Right renal cortex interstitium (tissue), 3 donors: Measurements from ENCODE around the gene NMNAT2. TPM values are rescaled to one million over a fixed set of nuclear protein-coding genes. Genes with fewer than 3 reads are reported as not detected.
"Not testable (repeated sequence)": the region's sequence is repeated elsewhere in the genome, so short reads cannot be mapped to it uniquely, and the experiment has no call there.

ENCODE experiments used
- DNase-seq, 3 donors: peaks; one replicate each; pipeline ENCODE4 v3.0.0-alpha.2; 2013; ENCODE audit warnings: low read depth in 3 of 3, low spot score in 2 of 3
- polyA plus RNA-seq, 3 donors: library from polyadenylated mRNA; unstranded; fragments of 120-200 nt; gene quantifications; one replicate each; pipeline ENCODE4 v1.2.1, GENCODE V29; 2013; ENCODE audit not compliant: insufficient read length in 3 of 3

NMNAT2 gene
- polyA plus RNA-seq, 3 donors: 3.2 to 4.3 (median 3.4) TPM

DNA sequence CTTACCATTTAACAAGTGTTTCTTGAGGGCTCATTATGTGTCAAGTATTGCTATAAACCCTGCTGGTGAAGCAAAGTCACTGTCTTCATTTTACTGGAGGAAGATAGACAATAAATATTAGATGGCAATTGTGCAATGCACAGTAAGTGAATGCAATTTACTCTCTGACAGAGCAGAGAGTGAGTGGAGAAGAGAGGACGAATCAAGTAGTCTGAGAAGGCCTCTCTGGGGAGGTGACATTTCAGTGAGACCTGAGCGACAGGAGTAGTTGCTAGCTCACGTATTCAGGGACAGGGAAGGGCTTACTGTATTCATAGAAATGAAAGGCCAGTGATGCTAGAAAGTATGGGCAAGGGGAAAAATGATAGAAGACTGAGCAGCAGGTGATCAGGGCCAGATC lies 1.2 kb upstream of the NMNAT2 start:
- DNase-seq: no peak

DNA sequence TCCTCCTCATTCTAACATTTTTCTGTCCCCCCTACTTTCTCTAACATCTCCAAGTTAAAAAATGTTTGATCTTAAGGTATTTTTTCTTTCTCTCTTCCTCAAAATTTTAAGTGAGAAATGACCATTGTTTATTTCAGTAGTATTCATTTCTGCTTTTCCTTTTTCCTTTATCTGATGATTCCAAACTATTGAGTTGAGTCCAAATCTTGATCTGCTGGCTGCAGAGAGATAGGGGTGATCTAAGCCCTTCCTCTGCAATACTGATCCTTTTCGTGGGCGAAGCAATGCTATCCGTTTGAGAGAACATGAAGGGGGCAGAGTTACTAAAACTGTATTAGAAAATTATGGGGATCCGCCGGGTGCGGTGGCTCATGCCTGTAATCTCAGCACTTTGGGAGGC lies 516 bp upstream of the NMNAT2 start:
- no peak for DNase-seq

DNA sequence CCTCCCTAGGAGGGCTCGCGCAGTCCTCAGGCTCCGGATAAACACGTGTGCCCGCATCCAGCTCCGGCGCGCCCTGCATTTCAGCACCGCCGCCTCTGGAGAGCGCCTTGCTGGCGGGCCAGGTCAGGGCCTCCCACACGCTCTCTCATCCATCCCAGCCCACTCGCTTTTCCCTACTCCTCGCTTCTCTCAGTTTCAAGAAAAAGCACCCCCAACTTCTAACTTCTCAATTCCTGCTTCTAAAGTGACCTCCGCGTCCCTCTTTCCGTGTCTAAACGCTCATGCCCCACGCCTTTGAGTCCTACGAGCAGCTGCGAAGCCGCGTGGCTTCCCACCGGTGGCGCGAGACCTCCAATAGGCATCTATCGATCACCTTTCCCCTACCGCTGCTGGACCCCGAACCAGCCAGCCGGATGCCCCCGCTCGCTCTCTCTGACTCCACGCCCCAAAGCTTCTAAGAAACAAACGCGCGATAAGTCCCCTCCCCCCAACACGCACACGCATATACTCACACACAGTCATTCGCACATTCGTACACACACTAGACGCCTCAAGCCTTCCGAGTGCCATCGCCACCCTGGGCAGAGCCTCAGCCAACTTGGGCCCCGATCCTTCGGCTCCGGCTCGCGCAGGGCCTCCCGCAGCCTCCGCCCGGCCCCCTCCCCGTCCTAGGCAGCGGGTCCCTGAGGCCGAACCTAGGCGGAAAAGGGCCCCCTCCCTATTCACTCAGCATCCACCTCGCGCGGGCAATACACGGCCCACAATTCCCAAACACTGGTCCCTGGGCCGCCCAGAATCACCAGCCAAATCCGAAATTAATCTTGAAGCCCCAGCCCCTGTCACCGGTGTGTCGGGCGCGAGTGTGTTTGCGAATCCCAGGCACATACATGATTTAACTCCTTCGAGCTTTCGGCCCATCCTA lies 1.1 kb downstream of the NMNAT2 start:
- DNase-seq: peak; percentile 47 to 73 (median 69)

DNA sequence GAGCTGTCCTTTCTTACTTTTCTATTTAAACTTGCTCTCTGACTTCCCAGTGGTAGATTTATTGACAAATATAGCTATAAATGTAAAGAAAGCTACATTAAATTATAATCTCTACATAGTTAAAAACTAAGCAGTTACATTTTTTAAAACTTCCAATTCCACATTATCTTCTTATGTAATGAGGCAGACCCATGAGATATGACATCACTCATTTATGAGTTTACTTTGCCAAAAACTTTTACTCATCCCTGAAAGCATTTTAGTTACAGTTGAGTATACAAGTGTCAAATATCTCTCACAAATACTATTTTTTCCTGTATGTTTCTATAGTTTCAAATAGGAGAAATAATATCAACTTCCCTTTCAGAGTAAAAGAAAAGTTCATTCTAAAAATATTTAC lies 3.8 kb downstream of the NMNAT2 start:
- DNase-seq: no peak

DNA sequence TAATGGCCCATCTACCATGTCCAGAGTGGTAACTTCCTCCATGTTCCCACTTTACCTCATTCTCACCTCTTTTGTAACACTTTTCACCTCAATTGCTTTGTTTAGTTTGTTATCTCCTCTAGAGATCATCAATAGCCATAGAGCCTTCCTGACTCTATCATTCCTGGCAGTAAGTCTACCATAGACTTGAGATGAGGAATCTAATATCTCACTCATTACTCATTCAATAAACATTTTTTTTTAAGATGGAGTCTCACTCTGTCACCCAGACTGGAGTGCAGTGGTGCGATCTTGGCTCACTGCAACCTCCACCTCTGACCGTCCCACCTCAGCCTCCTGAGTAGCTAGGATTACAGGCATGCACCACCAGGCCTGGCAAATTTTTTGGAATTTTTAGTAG lies 7.1 kb downstream of the NMNAT2 start:
- no peak for DNase-seq

DNA sequence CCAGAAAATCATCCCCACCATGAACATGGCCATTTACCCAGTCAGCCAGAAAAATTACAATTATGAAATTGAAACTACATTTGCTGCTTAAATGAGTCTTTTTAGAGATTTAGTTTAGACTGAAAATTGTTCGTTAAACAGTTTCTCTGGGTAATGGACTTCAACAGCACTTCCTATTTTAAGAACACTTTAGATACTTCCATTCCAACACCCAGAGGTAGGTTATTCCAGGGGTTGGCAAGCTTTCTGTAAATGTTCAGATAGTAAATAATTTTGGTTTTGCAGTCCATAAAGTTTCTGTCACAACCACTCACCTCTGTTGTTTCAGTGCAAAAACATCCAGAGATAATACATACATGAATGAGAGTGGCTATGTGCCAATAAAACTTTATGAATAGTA lies 10.2 kb downstream of the NMNAT2 start:
- no peak for DNase-seq

DNA sequence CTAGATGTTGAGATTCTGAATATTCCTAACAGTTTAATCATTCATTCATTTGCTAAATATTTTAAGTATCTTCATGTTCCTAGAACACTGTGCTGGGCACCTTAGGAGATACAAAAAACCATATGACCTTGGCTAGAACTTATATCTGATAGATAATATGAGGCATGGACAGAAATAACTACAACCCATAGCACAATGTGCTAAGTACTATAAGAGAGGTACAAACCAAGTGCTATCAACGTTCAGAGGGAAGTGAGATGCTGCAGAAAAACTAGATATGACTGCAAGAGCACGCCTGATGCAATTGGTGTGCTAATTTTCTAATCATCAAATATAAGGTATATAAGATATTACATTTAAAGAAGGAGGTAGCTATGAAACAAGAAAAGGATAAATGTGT lies 10.7 kb downstream of the NMNAT2 start:
- DNase-seq: no peak

DNA sequence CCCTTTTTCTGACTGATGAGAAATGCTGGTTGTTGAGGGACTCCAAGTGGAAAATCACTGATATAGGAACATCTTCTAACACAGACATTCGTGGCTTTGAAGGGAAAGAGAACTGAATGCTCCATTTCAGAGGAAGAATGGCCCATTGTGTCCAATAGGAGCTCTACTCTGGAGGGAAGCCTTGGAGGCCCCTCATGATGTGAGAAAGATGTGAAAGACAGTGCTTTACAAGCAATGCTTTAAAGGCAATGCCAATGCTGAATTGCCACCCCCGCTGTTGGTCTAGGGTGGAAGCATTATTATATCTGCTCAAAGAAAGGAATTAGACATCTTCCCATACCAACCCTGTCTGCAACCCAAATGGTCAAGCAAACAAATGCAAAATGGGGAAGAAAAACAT lies 13.7 kb downstream of the NMNAT2 start:
- DNase-seq: no peak

DNA sequence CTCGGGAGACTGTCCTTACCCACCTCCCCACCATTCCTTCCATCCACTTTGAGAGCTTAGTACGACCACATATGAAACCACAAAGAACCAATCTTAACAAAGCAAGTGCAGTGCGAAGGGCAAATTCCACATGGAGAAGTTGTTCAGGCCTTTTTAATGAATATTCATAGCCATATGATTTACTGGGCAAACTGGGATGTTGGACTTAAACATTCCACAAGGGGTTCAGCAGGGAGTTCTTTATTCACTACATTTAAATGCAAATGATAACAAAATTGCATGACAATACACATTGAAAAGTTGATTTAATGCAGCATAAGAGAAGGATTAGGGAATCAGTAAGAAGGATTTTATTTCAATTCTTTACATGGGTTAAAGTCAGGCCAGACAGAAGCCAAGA lies 14.7 kb downstream of the NMNAT2 start:
- DNase-seq: no peak

DNA sequence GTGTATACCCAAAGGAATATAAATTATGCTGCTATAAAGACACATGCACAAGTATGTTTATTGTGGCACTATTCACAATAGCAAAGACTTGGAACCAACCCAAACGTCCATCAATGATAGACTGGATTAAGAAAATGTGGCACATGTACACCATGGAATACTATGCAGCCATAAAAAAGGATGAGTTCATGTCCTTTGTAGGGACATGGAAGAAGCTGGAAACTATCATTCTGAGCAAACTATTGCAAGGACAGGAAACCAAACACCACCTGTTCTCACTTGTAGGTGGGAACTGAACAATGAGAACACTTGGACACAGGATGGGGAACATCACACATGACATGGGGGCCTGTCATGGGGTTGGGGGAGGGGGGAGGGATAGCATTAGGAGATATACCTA lies 16.6 kb downstream of the NMNAT2 start:
- DNase-seq: not testable (repeated sequence)

DNA sequence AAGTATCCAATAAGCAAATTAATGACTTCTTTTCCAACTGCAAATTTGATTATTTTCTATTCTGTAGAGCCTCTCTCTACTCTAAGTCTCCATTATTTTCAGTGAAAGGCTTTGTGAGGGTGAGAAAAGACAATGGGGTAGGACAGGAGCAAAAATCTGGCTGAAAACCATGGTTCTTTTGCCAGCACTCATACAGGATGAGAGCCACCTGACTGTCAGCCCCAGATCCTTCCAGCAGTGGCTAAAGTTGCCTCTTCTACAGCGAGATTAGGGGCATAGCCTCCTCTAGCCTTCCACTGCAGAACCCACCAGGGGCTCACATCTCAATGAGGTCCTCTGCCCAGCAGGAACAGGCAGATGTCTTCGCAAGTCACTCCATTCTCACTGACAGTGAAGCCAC lies 23.7 kb downstream of the NMNAT2 start:
- no peak for DNase-seq

DNA sequence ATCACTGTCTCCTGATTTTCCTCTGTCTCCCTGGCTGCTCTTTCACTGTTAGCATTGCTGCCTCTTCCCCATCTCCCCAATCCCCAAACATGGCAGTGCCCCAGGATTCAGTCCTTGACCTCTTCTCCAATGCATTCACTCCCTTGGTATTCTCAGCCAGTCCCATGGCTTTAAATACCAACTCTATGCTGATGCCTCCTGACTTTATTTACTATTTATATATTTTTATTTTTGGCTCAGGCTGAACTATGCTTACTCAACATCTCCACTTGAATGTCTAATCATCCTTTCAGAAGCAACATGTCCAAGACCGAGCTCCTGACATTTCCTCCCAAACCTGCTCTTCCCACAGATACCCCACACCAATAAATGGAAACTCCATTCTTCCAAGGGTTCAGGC lies 26.3 kb downstream of the NMNAT2 start:
- DNase-seq: no peak

DNA sequence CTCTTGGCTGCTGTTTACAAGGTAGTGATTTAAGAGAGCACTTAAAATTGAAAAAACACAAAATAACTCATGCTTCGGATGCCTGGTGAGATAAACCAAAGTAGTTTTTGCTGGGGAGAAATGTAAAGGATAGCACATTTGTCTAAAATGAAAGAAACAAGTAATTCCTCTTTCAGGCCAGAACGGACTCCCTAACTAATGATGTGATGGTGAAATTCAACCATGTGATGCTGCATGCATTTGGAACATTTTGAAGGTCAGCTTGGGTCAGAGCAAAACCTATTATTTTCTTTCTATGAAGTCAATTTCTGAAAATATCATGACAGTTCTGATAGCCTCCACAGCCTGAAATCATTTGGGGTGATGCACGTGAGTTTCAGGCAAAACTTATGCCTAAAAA lies 27.6 kb downstream of the NMNAT2 start:
- DNase-seq: no peak

DNA sequence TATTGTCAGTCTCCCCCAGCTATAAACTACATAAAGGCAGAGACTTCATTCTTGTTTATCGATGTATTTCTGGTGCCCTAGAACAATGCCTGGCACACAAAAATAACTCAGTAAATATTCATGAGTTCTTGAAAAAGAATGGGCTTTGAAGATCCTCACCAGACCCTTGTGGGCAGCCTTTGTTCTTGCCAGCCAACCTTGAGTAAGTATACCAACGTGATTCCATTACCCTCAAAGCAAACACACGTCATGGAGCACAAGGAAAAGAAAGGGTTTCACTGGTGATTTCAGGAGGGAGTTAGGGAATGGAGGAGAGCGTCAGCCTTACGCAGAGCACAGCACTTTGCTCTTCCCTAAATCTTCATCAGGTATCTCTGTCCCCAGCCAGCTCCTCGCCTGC lies 29.4 kb downstream of the NMNAT2 start:
- DNase-seq: no peak

DNA sequence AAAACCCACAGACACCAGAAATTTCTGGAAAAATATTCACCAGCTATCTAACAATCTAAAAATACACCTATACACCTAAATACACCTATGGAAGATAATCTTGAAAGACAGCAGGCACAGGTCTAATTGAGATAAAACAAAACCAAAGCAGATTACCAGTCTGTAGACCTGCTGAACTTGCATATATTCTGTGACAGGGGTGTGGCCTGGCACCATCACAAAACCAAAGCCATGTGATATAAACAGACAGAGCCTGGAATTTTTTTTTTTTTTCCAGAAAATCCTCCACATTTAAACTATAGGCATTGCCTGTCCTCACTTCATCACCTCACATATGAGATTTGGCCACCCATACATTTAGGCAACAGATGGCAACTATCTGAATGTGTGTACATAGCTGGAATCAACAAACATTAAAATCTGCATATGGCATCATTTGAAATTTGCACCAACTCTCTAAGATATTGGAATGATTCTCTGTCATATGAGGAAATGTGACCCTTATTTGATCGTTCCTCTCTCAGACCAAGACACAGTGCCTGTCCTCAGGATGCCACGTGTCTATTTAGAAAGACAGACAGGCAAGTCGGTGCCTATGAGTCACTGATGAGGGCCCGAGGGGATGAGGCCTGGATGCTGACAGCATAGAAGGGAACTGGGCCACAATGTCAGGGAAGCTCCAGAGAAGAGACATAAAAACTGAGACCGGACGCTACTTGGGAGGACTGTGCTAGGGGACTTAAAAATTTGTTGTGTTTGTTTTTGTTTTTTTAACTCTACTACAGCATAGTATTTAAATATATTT lies 32.6 kb downstream of the NMNAT2 start:
- no peak for DNase-seq

DNA sequence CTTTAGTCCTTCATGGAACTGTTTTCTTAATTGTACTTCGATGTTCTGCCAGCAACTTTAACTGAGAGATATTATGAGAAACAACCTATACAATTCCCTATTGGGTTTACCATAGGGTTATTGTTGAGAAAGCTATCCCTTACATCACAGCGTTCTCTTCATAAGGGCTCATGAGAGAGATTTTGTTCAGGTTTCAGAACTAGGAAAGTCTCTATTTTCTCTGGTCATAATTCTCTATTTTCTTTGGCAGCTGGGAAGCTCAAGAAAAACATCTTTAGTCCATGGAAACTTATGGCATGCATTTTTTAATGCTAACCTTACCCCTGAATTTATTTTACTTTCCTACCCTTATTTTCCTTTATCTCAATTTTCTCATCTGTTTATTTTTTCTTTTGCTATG lies 38.2 kb downstream of the NMNAT2 start:
- DNase-seq: no peak

DNA sequence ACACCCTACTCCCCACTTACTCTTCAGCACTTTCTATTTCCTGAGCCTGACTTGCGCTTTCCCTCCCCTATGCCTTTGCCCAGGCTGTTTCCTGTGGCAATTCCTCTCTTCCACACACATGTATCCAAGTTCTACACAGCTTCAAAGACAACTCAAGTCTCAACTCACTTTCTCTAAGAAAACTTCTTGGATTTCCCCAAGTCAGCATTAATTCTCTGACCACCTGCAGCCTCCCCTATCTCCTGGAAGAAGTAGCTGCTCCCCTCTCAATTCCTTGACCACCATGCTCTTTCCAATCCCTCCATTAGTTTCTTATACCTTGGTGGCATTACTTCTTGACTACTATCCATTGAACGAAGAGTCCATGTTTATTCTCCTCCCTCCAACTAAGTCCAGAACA lies 42.8 kb downstream of the NMNAT2 start:
- DNase-seq: no peak

DNA sequence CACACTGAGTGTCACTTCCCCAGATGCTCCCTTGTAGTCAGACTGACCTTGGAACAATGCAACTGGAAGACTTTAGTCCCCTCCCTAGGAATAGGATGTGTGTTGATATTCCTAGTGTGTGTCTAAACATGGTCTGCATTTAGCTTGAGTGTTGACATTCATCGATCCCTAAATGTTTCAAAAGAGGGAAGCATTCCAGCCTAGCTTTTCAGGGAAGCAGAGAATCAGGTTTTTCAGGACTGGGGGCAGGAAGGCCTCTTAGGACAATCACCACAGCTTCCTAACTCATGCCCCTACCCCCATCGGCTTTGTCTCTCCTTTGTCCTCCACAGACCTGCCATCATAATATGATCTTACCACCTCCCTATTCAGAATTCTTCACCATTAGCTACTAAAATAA lies 43.4 kb downstream of the NMNAT2 start:
- no peak for DNase-seq

DNA sequence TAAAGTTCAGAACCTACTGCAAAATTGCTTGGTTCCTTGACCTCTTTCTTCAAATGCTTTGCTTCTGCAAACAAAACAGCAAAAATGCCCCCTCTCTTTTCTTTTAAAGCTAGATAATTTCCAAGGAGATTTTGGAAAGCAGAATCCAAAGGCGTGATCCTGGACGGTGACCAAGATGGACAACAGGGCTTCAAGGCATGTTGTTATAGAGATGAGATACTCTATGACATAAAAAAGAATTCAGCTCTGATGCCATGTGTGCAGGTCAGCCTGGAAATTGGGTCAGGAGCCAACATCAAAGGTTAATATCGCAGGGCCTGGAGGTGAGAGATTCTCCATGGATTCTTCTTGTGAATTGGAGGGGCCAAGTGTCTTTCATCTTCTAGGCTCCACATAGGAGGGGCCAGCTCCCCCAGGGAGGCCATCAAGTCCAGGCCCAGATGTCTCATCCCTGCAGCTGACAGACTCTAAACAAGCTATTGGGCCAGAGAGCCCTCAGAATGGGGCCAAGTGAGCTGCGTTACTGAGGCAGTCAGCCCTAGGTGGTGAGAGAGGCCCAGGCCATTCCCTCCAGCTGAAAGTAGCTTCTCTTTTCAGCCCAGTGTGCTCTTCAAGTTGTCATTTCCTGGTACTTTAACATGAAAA lies 45.5 kb downstream of the NMNAT2 start:
- no peak for DNase-seq

DNA sequence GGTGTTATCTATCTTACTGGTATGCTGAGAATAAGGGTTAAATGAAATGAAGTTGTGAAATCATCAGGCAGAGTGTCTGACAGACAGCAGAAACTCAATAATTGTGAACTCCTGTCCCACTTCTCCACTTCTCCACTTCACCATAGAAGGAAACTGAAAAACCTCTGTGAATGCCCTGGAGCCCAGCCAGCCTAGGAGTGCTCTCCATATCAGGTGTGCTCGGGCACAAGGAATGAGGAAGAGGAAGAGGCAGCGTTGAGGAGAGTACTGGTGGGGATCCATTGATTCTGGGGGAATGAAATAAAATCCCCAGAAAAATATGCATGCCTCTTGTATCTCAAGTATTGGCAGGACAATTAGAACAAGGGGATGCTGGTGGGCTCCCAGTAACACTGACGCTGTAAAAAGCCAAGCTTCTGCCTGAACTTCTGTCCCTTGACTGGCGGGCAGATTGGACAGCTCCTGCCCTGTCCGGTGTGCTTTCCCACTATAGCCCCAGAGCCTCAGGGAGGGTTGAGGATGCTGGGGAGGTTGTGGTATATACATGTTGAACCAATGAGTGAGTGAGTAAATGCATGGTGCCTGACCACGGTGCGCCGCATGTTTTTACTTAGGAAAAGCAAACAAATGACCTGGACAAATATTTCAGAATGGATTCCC lies 47.7 kb downstream of the NMNAT2 start:
- no peak for DNase-seq
